HG02588 (cell line): ENCODE data around the gene CLEC18B.
"Not testable (repeated sequence)": the region's sequence is repeated elsewhere in the genome, so short reads cannot be mapped to it uniquely, and the experiment has no call there.

Experiments
- ATAC-seq: cut with Tn5 transposase; IDR thresholded peaks from one replicate; pipeline ENCODE4 v1.9.1; 2021; ENCODE audit warnings: mild to moderate bottlenecking, moderate library complexity; ENCODE audit not compliant: unreplicated experiment

The CLEC18B gene

DNA sequence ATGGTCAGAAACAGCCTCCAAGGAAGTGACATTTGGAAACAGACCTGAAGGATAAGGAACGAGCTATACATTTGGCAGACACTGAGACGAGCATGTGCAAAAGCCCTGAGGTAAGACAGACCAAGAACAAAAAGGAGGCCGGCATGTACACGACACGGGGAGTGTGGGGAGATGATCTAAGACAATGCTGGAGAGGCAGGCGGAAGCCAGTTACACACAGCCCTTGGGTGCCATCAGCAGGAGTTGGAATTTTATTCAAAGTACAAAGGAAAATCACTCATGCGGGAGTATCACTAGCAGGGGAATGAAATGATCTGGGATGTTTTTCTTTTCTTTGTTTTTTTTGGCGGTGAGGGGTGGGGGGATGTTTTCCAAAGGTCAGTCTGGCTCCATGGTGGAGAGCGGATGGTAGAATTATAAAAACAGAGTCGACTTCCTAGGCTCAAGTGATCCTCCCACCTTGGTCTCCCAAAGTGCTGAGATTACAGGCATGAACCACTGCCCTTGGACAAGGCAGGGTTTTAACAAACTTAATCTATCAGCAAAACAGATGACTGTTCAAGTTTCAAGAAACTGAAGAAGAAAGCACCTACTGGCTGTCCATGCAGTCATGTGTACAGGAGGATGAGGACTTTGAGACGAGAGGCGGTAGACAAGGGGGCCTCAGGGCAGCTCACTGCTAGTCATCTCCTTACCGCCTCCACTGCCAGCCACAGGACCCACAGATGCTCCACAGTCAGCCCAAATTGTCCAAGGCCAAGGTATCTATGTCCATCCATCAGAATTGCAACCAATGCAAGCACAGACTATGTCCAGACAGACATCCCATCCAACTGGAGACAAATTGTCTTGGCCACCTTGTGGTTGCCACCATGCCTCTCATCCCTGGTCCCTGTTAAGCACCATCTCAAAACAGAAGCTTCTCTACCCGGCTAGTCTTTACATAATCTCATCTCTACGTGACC, 59.4 kb downstream of the CLEC18B start:
- ATAC-seq = not testable (repeated sequence)
